HCT116 (cell line): Measurements from ENCODE around the gene BTBD3. TPM values are rescaled to one million over a fixed set of nuclear protein-coding genes. Genes with fewer than 3 reads are reported as not detected.

Source experiments
- ATAC-seq: fragments of 200-7000 bp; cut with Tn5 transposase; 2 replicates; pipeline ENCODE4 v1.9.1; 2020; ENCODE audit warnings: mild to moderate bottlenecking, moderate library complexity
- BruUV-seq: library from RNA; stranded (reverse); fragments of 400-500 nt; replicated peaks from 2 replicates; lab custom pipeline; 2021; lab: Mats Ljungman, UMichigan
- CTCF ChIA-PET: fragments of 300-600 bp; sonication (Branson Sonifier 250); formaldehyde crosslinking; loops from one replicate; lab custom pipeline; 2021; ENCODE audit warnings: antibody characterized with exemption; lab: Charles Lee
- POLR2A ChIA-PET: fragments of 300-600, 350-600 bp; sonication (Branson Sonifier 250); formaldehyde crosslinking; loops from one replicate; lab custom pipeline; 2021; ENCODE audit warnings: antibody characterized with exemption; lab: Charles Lee
- RAD21 ChIA-PET, 2 experiments: fragments of 300-600 bp; sonication (Branson Sonifier 250); formaldehyde crosslinking; loops; one replicate each; lab custom pipeline; 2023; ENCODE audit warnings: low total read pairs in 2 of 2; ENCODE audit not compliant: uncharacterized antibody in 2 of 2, unreplicated experiment in 2 of 2, low non-redundant PET in 1 of 2; lab: Charles Lee
- DNase-seq: peaks from one replicate; pipeline ENCODE4 v3.0.0-alpha.2; 2010; ENCODE audit warnings: low read depth, low spot score
- H2AFZ ChIP-seq: fragments of 200-600 bp; shearing (Covaris generic), sonication (generic); 2 replicates; pipeline ENCODE4 v1.6.1; 2017; ENCODE audit warnings: low read depth, mixed run types, mixed read lengths, antibody characterized with exemption, low read length; ENCODE audit not compliant: poor library complexity, severe bottlenecking
- H3K27ac ChIP-seq: 2 replicates; pipeline ENCODE4 v1.5.1; 2012; ENCODE audit warnings: low read depth, low read length
- H3K27me3 ChIP-seq: fragments of 200-600 bp; sonication (generic); 2 replicates; pipeline ENCODE4 v1.6.1; 2016; ENCODE audit warnings: mixed run types, low read length, mixed read lengths; ENCODE audit not compliant: insufficient read depth
- H3K36me3 ChIP-seq, 2 experiments: fragments of 200-500 bp in 1 of 2; fragments of 200-600 bp in 1 of 2; sonication (Bioruptor generic) in 1 of 2; sonication (generic) in 1 of 2; 2 replicates each; pipeline versions ENCODE4 v1.5.1 to v1.6.1; 2014 to 2016; ENCODE audit warnings: low read length in 2 of 2, inconsistent platforms in 1 of 2, mixed read lengths in 1 of 2, mixed run types in 1 of 2; ENCODE audit not compliant: insufficient read depth in 2 of 2, control insufficient read depth in 1 of 2
- H3K4me1 ChIP-seq, 2 experiments: fragments of 200-600 bp in 1 of 2; sonication (generic) in 1 of 2; 2 replicates each; pipeline versions ENCODE4 v1.5.1 to v1.6.1; 2012 to 2017; ENCODE audit warnings: low read length in 2 of 2, inconsistent platforms in 1 of 2, mild to moderate bottlenecking in 1 of 2, mixed read lengths in 1 of 2, mixed run types in 1 of 2, moderate library complexity in 1 of 2; ENCODE audit not compliant: insufficient read depth in 2 of 2, control insufficient read depth in 1 of 2
- H3K4me2 ChIP-seq: fragments of 200-600 bp; sonication (generic); 2 replicates; pipeline ENCODE4 v1.6.1; 2017; ENCODE audit warnings: mixed run types, low read length, mixed read lengths
- H3K4me3 ChIP-seq, 2 experiments: fragments of 200-600 bp in 1 of 2; sonication (generic) in 1 of 2; replicated peaks in 1 of 2; 2 replicates each; pipeline ENCODE4 v1.5.1; 2011 to 2016; ENCODE audit warnings: low read length in 2 of 2, control low read depth in 1 of 2, low read depth in 1 of 2, mild to moderate bottlenecking in 1 of 2, mixed read lengths in 1 of 2, mixed run types in 1 of 2
- H3K79me2 ChIP-seq: fragments of 200-600 bp; sonication (generic); 2 replicates; pipeline ENCODE4 v1.6.1; 2017; ENCODE audit warnings: mild to moderate bottlenecking, mixed run types, low read length, moderate library complexity, mixed read lengths; ENCODE audit not compliant: insufficient read depth
- H3K9ac ChIP-seq: fragments of 200-600 bp; sonication (generic); 2 replicates; pipeline ENCODE4 v1.6.1; 2016; ENCODE audit warnings: low read length, mixed read lengths
- H3K9me2 ChIP-seq: fragments of 200-600 bp; sonication (generic), shearing (Covaris generic); 2 replicates; pipeline ENCODE4 v1.6.1; 2017; ENCODE audit warnings: mixed run types, mild to moderate bottlenecking, moderate library complexity; ENCODE audit not compliant: insufficient read depth
- H3K9me3 ChIP-seq, 2 experiments: fragments of 200-500 bp in 1 of 2; fragments of 200-600 bp in 1 of 2; sonication (Bioruptor generic) in 1 of 2; sonication (generic) in 1 of 2; 2 replicates each; pipeline ENCODE4 v1.6.1; 2014 to 2017; ENCODE audit warnings: low read length in 2 of 2, mixed read lengths in 2 of 2, inconsistent platforms in 1 of 2, low read depth in 1 of 2, mild to moderate bottlenecking in 1 of 2, mixed run types in 1 of 2, moderate library complexity in 1 of 2; ENCODE audit not compliant: control insufficient read depth in 1 of 2, insufficient read depth in 1 of 2
- H4K20me1 ChIP-seq: fragments of 200-600 bp; sonication (generic), shearing (Covaris generic); 2 replicates; pipeline ENCODE4 v1.6.1; 2017; ENCODE audit warnings: mixed run types, mild to moderate bottlenecking, moderate library complexity; ENCODE audit not compliant: insufficient read depth
- CBX3 ChIP-seq: IDR thresholded peaks from 2 replicates; pipeline ENCODE4 v1.6.1; 2012; ENCODE audit warnings: low read depth
- FOSL1 ChIP-seq: IDR thresholded peaks from 2 replicates; pipeline ENCODE4 v1.6.1; 2012; ENCODE audit warnings: low read depth
- JUND ChIP-seq: IDR thresholded peaks from 2 replicates; pipeline ENCODE4 v1.6.1; 2012
- POLR2A ChIP-seq: IDR thresholded peaks from 2 replicates; pipeline ENCODE4 v1.7.0; 2011; ENCODE audit warnings: borderline replicate concordance; ENCODE audit not compliant: insufficient read depth, insufficient read length; ENCODE audit errors: extremely low read depth
- POLR2AphosphoS5 ChIP-seq: IDR thresholded peaks from 2 replicates; pipeline ENCODE4 v1.6.1; 2011; ENCODE audit warnings: mild to moderate bottlenecking, low read depth, low read length, moderate library complexity
- SIN3A ChIP-seq: IDR thresholded peaks from 2 replicates; pipeline ENCODE4 v1.6.1; 2012; ENCODE audit warnings: low read depth
- SP1 ChIP-seq: IDR thresholded peaks from 2 replicates; pipeline ENCODE4 v1.6.1; 2012; ENCODE audit warnings: low read depth
- SRF ChIP-seq: IDR thresholded peaks from 2 replicates; pipeline ENCODE4 v1.6.1; 2012; ENCODE audit warnings: low read depth
- ZFX ChIP-seq: fragments of 450-650 bp; IDR thresholded peaks from 2 replicates; pipeline ENCODE4 v1.6.1; 2017
- ZNF274 ChIP-seq: fragments of 200-500 bp; sonication (Bioruptor generic); IDR thresholded peaks from 2 replicates; pipeline ENCODE4 v1.6.1; 2014; ENCODE audit warnings: mild to moderate bottlenecking, low read depth, low read length, inconsistent platforms
- intact Hi-C: fragments of 100-400 bp; cut with micrococcal nuclease; formaldehyde crosslinking; loops from 2 replicates; pipeline ENCODE4 v1.10.0; 2022
- total RNA-seq: library from RNA; stranded (reverse); gene quantifications from one replicate; pipeline ENCODE4 v1.2.1, GENCODE V29; 2021; ENCODE audit not compliant: unreplicated experiment
- TF ChIP-seq, protein P1 (sequence below), 3 experiments: fragments of 200-600 bp in 1 of 3; sonication (generic) in 1 of 3; IDR thresholded peaks in 2 of 3; conservative IDR thresholded peaks in 1 of 3; 2 replicates each; pipeline ENCODE4 v1.5.1; 2012 to 2017; ENCODE audit warnings: low read depth in 2 of 3, low read length in 2 of 3, antibody characterized with exemption in 1 of 3, borderline replicate concordance in 1 of 3, control low read depth in 1 of 3, mild to moderate bottlenecking in 1 of 3, mixed read lengths in 1 of 3, mixed run types in 1 of 3, moderate library complexity in 1 of 3; ENCODE audit not compliant: insufficient read depth in 1 of 3
- TF ChIP-seq, protein P2 (sequence below): IDR thresholded peaks from 2 replicates; pipeline ENCODE4 v1.6.1; 2012
- TF ChIP-seq, protein P3 (sequence below): IDR thresholded peaks from 2 replicates; pipeline ENCODE4 v1.6.1; 2011; ENCODE audit warnings: mild to moderate bottlenecking, low read length, moderate library complexity; ENCODE audit not compliant: insufficient replicate concordance; ENCODE audit errors: extremely low read depth
- TF ChIP-seq, protein P4 (sequence below): IDR thresholded peaks from 2 replicates; pipeline ENCODE4 v1.6.1; 2012; ENCODE audit warnings: low read depth

Gene BTBD3
- total RNA-seq, 1 experiment from 2014 or later = 20.2 TPM

DNA sequence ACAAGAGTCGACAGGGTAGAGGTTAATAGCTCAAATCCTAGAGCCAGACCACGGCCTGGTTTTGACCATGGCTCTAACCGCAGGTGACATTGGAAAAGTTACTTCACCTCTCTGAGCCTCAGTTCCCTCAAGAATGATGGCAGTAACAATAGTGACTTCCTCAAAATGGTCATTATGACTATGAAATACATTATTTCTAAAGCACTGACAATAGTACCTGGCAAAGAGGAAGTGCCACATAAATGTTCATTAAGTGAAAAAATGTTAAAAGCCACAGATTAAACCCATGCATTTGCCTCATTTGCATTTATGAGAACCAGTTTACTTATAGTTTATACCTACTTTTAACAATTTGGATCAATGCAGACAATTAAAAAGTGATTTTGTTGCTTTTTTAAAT is 12.3 kb downstream of the BTBD3 start (continued):
- TF ChIP-seq, protein P1, sequence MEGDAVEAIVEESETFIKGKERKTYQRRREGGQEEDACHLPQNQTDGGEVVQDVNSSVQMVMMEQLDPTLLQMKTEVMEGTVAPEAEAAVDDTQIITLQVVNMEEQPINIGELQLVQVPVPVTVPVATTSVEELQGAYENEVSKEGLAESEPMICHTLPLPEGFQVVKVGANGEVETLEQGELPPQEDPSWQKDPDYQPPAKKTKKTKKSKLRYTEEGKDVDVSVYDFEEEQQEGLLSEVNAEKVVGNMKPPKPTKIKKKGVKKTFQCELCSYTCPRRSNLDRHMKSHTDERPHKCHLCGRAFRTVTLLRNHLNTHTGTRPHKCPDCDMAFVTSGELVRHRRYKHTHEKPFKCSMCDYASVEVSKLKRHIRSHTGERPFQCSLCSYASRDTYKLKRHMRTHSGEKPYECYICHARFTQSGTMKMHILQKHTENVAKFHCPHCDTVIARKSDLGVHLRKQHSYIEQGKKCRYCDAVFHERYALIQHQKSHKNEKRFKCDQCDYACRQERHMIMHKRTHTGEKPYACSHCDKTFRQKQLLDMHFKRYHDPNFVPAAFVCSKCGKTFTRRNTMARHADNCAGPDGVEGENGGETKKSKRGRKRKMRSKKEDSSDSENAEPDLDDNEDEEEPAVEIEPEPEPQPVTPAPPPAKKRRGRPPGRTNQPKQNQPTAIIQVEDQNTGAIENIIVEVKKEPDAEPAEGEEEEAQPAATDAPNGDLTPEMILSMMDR (IDR thresholded peaks at IDR 0.05 in 2 of 3, conservative IDR thresholded peaks at IDR 0.05 in 1 of 3; ENCODE audit: borderline replicate concordance in 1 of 3, insufficient read depth in 1 of 3, low read depth in 2 of 3, low read length in 2 of 3) = no peak
- TF ChIP-seq CBX3 (no peak), ZNF274 (no peak), FOSL1 (no peak), SIN3A (no peak), JUND (no peak), ZFX (no peak)
- TF ChIP-seq, protein P2, sequence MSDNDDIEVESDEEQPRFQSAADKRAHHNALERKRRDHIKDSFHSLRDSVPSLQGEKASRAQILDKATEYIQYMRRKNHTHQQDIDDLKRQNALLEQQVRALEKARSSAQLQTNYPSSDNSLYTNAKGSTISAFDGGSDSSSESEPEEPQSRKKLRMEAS = no peak

GRCh38 chr20:11935212-11936154 is 17.8 kb downstream of the BTBD3 start:
- intact Hi-C loops = no loop called here
- POLR2A ChIA-PET = no interaction called here
- Histone ChIP-seq H4K20me1 (no peaks in the 10 kb centered on the region), H3K36me3 (no peaks in the 10 kb centered on the region), H3K4me3 (no peak overlapping the region), H3K27ac (no peak overlapping the region), H3K4me1 (no peaks in the 10 kb centered on the region), H3K9ac (no peak overlapping the region), H3K79me2 (no peaks in the 10 kb centered on the region), H3K4me2 (no peak overlapping the region), H3K9me3 (no peaks in the 10 kb centered on the region), H2AFZ (no peak overlapping the region), H3K27me3 (no peaks in the 10 kb centered on the region), H3K9me2 (no peaks in the 10 kb centered on the region)
- RAD21 ChIA-PET = no interaction called here
- no TSS peak for BruUV-seq
- CTCF ChIA-PET = no interaction called here
- ATAC-seq (no peak), DNase-seq (no peak)
- TF ChIP-seq, protein P3, sequence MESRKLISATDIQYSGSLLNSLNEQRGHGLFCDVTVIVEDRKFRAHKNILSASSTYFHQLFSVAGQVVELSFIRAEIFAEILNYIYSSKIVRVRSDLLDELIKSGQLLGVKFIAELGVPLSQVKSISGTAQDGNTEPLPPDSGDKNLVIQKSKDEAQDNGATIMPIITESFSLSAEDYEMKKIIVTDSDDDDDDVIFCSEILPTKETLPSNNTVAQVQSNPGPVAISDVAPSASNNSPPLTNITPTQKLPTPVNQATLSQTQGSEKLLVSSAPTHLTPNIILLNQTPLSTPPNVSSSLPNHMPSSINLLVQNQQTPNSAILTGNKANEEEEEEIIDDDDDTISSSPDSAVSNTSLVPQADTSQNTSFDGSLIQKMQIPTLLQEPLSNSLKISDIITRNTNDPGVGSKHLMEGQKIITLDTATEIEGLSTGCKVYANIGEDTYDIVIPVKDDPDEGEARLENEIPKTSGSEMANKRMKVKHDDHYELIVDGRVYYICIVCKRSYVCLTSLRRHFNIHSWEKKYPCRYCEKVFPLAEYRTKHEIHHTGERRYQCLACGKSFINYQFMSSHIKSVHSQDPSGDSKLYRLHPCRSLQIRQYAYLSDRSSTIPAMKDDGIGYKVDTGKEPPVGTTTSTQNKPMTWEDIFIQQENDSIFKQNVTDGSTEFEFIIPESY = no peak
- no peak for TF ChIP-seq FOSL1
- no peak for TF ChIP-seq SRF
- no peak for TF ChIP-seq SIN3A
- TF ChIP-seq, protein P4, sequence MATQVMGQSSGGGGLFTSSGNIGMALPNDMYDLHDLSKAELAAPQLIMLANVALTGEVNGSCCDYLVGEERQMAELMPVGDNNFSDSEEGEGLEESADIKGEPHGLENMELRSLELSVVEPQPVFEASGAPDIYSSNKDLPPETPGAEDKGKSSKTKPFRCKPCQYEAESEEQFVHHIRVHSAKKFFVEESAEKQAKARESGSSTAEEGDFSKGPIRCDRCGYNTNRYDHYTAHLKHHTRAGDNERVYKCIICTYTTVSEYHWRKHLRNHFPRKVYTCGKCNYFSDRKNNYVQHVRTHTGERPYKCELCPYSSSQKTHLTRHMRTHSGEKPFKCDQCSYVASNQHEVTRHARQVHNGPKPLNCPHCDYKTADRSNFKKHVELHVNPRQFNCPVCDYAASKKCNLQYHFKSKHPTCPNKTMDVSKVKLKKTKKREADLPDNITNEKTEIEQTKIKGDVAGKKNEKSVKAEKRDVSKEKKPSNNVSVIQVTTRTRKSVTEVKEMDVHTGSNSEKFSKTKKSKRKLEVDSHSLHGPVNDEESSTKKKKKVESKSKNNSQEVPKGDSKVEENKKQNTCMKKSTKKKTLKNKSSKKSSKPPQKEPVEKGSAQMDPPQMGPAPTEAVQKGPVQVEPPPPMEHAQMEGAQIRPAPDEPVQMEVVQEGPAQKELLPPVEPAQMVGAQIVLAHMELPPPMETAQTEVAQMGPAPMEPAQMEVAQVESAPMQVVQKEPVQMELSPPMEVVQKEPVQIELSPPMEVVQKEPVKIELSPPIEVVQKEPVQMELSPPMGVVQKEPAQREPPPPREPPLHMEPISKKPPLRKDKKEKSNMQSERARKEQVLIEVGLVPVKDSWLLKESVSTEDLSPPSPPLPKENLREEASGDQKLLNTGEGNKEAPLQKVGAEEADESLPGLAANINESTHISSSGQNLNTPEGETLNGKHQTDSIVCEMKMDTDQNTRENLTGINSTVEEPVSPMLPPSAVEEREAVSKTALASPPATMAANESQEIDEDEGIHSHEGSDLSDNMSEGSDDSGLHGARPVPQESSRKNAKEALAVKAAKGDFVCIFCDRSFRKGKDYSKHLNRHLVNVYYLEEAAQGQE = no peak
- TF ChIP-seq SP1 = no peak
- TF ChIP-seq POLR2A = no peak
- no peak for TF ChIP-seq POLR2AphosphoS5
